Osteoblast (primary cell): ENCODE measurements around the gene SLC38A1. TPM values are rescaled to one million over a fixed set of nuclear protein-coding genes. Genes with fewer than 3 reads are reported as not detected.

Experiments
- DNase-seq: peaks from one replicate; pipeline ENCODE4 v3.0.0; 2011; ENCODE audit warnings: low spot score, mixed read lengths; ENCODE audit not compliant: insufficient read length; ENCODE audit errors: missing footprints
- H2AFZ ChIP-seq: 2 replicates; pipeline ENCODE4 v1.6.0; 2011; ENCODE audit warnings: mild to moderate bottlenecking, low read length
- H3K27ac ChIP-seq: 2 replicates; pipeline ENCODE4 v1.5.1; 2011; ENCODE audit warnings: mild to moderate bottlenecking, low read depth, low read length, moderate library complexity
- H3K27me3 ChIP-seq: 2 replicates; pipeline ENCODE4 v1.6.0; 2012; ENCODE audit warnings: mild to moderate bottlenecking, control low read depth, inconsistent platforms, low read length, moderate library complexity; ENCODE audit not compliant: insufficient read depth
- H3K36me3 ChIP-seq: 2 replicates; pipeline ENCODE4 v1.5.1; 2011; ENCODE audit warnings: mild to moderate bottlenecking, low read length, control low read depth, moderate library complexity; ENCODE audit not compliant: insufficient read depth
- H3K4me1 ChIP-seq: 2 replicates; pipeline ENCODE4 v1.5.1; 2011; ENCODE audit warnings: mild to moderate bottlenecking, low read length, control low read depth, moderate library complexity; ENCODE audit not compliant: insufficient read depth
- H3K4me2 ChIP-seq: 2 replicates; pipeline ENCODE4 v1.6.0; 2011; ENCODE audit warnings: mild to moderate bottlenecking, low read length; ENCODE audit not compliant: insufficient read depth
- H3K4me3 ChIP-seq: fragments of 200-600 bp; sonication (generic); 3 replicates; pipeline ENCODE4 v1.5.1; 2012; ENCODE audit warnings: mild to moderate bottlenecking, low read length, inconsistent platforms; ENCODE audit not compliant: insufficient read depth
- H3K79me2 ChIP-seq: 2 replicates; pipeline ENCODE4 v1.6.0; 2012; ENCODE audit warnings: mild to moderate bottlenecking, low read length, control low read depth, inconsistent platforms; ENCODE audit not compliant: insufficient read depth
- H3K9me3 ChIP-seq: 2 replicates; pipeline ENCODE4 v1.5.1; 2011; ENCODE audit warnings: low read depth, low read length, control low read depth
- H4K20me1 ChIP-seq: 2 replicates; pipeline ENCODE4 v1.6.0; 2012; ENCODE audit warnings: mild to moderate bottlenecking, low read length, control low read depth; ENCODE audit not compliant: insufficient read depth
- total RNA-seq: library from RNA; depleted of rRNA; stranded (reverse); fragments of >200 nt; gene quantifications from 2 replicates; pipeline ENCODE4 v1.2.3, GENCODE V29; 2012
- TF ChIP-seq, protein P1 (sequence below): IDR thresholded peaks from 2 replicates; pipeline ENCODE4 v1.5.1; 2011; ENCODE audit warnings: mild to moderate bottlenecking, low read depth, low read length, moderate library complexity; ENCODE audit errors: extremely low read depth

Gene SLC38A1
- total RNA-seq, 1 donor = 29.7 TPM

DNA sequence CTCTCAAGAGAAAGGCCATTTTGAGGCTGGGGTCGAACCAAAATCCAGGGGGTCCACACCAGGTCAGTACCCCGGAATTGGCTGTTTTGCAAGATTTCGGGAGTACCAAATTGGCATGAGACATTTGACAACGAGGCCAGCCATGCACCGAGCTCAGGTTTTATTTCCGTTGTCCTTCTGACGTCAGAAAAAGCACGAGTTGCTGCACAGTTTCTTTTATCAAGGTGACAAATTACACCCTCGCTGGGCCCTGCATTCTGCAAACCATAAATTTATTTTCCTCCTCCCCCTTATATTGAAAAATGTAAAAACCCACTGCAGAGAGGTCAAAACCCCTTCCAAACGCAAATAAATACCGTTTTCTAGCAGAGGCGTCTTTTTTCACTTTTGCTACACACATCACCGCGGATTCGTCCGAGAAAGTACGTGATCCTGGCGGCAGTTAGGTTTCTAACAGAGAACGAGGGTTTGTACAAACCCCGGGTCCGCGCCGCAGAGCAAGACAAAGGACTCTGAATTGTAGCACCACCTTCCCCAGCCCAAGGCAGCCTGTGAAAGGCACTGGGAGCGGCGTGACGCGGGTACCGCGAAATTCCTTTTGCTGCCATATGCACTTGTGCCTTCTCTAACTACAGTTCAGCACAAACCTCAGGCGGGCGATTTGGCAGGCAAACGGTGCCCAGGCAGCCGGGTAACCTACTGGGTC, 1.8 kb downstream of the SLC38A1 start:
- peak; percentile 77 for DNase-seq
- Histone ChIP-seq H3K4me3 (peak overlapping the region; percentile 76), H3K4me2 (peak overlapping the region; percentile 92), H3K27ac (no peak overlapping the region), H3K36me3 (no peaks in the 10 kb centered on the region), H3K27me3 (peaks cover 49% of the 10 kb centered on the region), H3K4me1 (peaks cover 19% of the 10 kb centered on the region), H3K9me3 (no peaks in the 10 kb centered on the region), H2AFZ (peak overlapping the region; percentile 91), H4K20me1 (peaks cover 3% of the 10 kb centered on the region), H3K79me2 (peaks cover 33% of the 10 kb centered on the region)
- TF ChIP-seq, protein P1, sequence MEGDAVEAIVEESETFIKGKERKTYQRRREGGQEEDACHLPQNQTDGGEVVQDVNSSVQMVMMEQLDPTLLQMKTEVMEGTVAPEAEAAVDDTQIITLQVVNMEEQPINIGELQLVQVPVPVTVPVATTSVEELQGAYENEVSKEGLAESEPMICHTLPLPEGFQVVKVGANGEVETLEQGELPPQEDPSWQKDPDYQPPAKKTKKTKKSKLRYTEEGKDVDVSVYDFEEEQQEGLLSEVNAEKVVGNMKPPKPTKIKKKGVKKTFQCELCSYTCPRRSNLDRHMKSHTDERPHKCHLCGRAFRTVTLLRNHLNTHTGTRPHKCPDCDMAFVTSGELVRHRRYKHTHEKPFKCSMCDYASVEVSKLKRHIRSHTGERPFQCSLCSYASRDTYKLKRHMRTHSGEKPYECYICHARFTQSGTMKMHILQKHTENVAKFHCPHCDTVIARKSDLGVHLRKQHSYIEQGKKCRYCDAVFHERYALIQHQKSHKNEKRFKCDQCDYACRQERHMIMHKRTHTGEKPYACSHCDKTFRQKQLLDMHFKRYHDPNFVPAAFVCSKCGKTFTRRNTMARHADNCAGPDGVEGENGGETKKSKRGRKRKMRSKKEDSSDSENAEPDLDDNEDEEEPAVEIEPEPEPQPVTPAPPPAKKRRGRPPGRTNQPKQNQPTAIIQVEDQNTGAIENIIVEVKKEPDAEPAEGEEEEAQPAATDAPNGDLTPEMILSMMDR = no peak

DNA sequence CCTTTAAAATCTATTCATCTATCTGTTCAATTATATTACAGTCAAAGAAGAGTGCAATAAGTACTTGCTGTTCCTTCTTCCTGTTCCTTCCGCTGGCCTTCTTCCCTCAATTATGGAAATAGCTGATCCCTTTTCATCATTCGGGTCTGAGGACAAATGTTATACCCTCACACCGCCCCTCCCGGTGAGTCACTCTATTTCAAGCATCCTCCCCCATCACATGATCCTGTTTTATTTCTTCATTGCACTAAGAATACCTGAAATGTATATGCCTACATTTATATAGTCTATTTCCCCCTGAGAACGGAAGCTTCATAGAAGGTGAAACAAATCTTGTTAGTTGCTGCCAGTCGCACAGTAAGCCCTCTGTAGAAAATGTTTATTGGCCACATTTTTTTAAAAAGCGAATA, 2.5 kb downstream of the SLC38A1 start:
- peak overlapping the region; percentile 91 for H2AFZ ChIP-seq
- H3K27me3 ChIP-seq = peaks cover 43% of the 10 kb centered on the region
- peaks cover 39% of the 10 kb centered on the region for H3K79me2 ChIP-seq
- H3K9me3 ChIP-seq = no peaks in the 10 kb centered on the region
- TF ChIP-seq, protein P1 = no peak
- H4K20me1 ChIP-seq = peaks cover 3% of the 10 kb centered on the region
- DNase-seq = peak; percentile 6
- peak overlapping the region; percentile 92 for H3K4me2 ChIP-seq
- peak overlapping the region; percentile 76 for H3K4me3 ChIP-seq
- H3K36me3 ChIP-seq = no peaks in the 10 kb centered on the region
- H3K4me1 ChIP-seq = peaks cover 19% of the 10 kb centered on the region
- no peak overlapping the region for H3K27ac ChIP-seq

DNA sequence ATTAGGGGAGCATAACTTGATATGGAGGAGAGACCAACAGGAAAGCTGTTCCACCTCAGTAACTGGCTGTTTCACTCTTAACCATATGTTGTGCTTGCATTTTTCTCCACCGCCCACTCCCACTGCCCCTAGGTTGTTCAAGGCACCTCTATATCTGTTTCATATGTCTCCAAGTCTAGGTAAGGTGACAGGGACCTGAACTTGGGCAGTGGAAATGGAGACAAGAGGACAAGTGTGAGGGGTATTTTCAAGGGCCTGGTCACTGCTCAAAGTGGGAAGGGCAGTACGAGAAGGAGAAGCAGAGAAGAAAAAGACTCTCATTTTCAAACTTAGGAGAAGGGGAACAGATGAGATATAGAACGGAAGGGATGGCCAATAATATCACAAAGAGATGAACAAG, 3.1 kb downstream of the SLC38A1 start:
- H3K79me2 ChIP-seq = peaks cover 45% of the 10 kb centered on the region

DNA sequence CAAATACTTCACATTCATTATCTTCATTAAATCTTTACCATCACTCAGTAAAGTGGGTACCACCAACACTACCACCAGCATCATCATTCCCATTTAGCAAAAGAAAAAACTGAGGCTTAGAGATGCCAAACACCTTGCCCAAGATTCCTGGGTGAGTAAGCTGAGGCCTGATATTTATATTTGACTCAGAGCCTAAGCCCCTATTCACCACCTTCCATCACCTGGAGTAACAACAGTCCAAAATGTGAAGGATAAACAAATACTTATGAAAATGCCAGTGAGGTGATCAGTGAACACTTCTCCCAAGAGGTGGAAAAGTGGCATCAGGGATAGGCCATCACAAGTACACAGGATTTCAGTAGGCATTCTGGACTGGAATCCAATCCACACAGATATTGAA, 3.7 kb downstream of the SLC38A1 start:
- H3K4me3 ChIP-seq = no peak overlapping the region
- peaks cover 3% of the 10 kb centered on the region for H4K20me1 ChIP-seq
- no peak overlapping the region for H3K4me2 ChIP-seq

More for the DNA sequence above, 3.1 kb downstream of the SLC38A1 start:
- TF ChIP-seq, protein P1 = no peak
- Histone ChIP-seq H3K4me2 (no peak overlapping the region), H2AFZ (no peak overlapping the region), H3K27me3 (peaks cover 36% of the 10 kb centered on the region), H3K27ac (no peak overlapping the region), H4K20me1 (peaks cover 3% of the 10 kb centered on the region), H3K36me3 (no peaks in the 10 kb centered on the region), H3K4me3 (no peak overlapping the region), H3K4me1 (peaks cover 20% of the 10 kb centered on the region), H3K9me3 (no peaks in the 10 kb centered on the region)
- no peak for DNase-seq

More for the DNA sequence above, 3.7 kb downstream of the SLC38A1 start:
- no peaks in the 10 kb centered on the region for H3K36me3 ChIP-seq
- H3K27ac ChIP-seq = no peak overlapping the region
- no peaks in the 10 kb centered on the region for H3K9me3 ChIP-seq
- TF ChIP-seq, protein P1 = no peak
- no peak for DNase-seq
- H2AFZ ChIP-seq = no peak overlapping the region
- H3K4me1 ChIP-seq = peaks cover 23% of the 10 kb centered on the region
- H3K79me2 ChIP-seq = peaks cover 45% of the 10 kb centered on the region
- peaks cover 35% of the 10 kb centered on the region for H3K27me3 ChIP-seq
